Ammon's horn (tissue), 1 donor: ENCODE data around the gene SEC14L3.
A peak's percentile ranks its signal among the peaks of the same experiment; 100 is the strongest.

Source experiments
- DNase-seq: peaks from one replicate; pipeline ENCODE4 v3.0.0-alpha.2; 2016; ENCODE audit warnings: low spot score

The SEC14L3 gene

GRCh38 chr22:30423301-30423958, 48.4 kb downstream of the SEC14L3 start:
- DNase-seq = peak; percentile 54

- DNase-seq = peak; percentile 74
These were observed 49.1 kb downstream of the SEC14L3 start for GRCh38 chr22:30422481-30423300.

- no peak for DNase-seq
These were observed 49.9 kb downstream of the SEC14L3 start for GRCh38 chr22:30421695-30422480.

- no peak for DNase-seq
These were observed 51.3 kb downstream of the SEC14L3 start for GRCh38 chr22:30420347-30421125.

- DNase-seq = no peak
These were observed 55.0 kb downstream of the SEC14L3 start for GRCh38 chr22:30416837-30417236.

GRCh38 chr22:30416403-30416802, 55.4 kb downstream of the SEC14L3 start:
- DNase-seq = no peak

GRCh38 chr22:30414525-30415047, 57.2 kb downstream of the SEC14L3 start:
- DNase-seq = no peak

- DNase-seq = peak; percentile 65
These were observed 57.9 kb downstream of the SEC14L3 start for GRCh38 chr22:30413745-30414524.

GRCh38 chr22:30413001-30413400, 58.8 kb downstream of the SEC14L3 start:
- DNase-seq = no peak

GRCh38 chr22:30411780-30412179, 60.0 kb downstream of the SEC14L3 start:
- DNase-seq = no peak
